Right lobe of liver (tissue), 6 donors: ENCODE results near the gene UQCR11. TPM values are rescaled to one million over a fixed set of nuclear protein-coding genes. Genes with fewer than 3 reads are reported as not detected.

Experiments
- ATAC-seq, 4 donors: fragments of 200-7000 bp; cut with Tn5 transposase; one replicate each; pipeline ENCODE4 v1.9.1; 2020; ENCODE audit warnings: mild to moderate bottlenecking in 4 of 4, moderate library complexity in 4 of 4
- DNase-seq, 3 donors: peaks; one replicate each; pipeline ENCODE4 v3.0.0-alpha.2; 2020
- H3K27ac ChIP-seq, 3 donors: fragments of 200-600 bp; one replicate each; pipeline ENCODE4 v1.8.0; 2022
- H3K27me3 ChIP-seq, 2 donors: fragments of 200-600 bp; one replicate each; pipeline ENCODE4 v1.8.0; 2022
- H3K36me3 ChIP-seq, 4 donors: fragments of 200-600 bp; sonication (generic) in 1 of 4; one replicate each; pipeline versions ENCODE4 v1.5.1 to v1.8.0; 2017 to 2022; ENCODE audit warnings: control low read depth in 1 of 4
- H3K4me1 ChIP-seq, 4 donors: fragments of 200-600 bp; sonication (generic) in 1 of 4; one replicate each; pipeline versions ENCODE4 v1.5.1 to v1.8.0; 2017 to 2022; ENCODE audit warnings: control low read depth in 1 of 4
- H3K4me3 ChIP-seq, 3 donors: fragments of 200-600 bp; one replicate each; pipeline ENCODE4 v1.8.0; 2022
- H3K9me3 ChIP-seq, 4 donors: fragments of 200-600 bp; sonication (generic) in 1 of 4; one replicate each; pipeline versions ENCODE4 v1.5.1 to v1.8.0; 2017 to 2022; ENCODE audit warnings: control low read depth in 1 of 4
- CTCF ChIP-seq, 4 donors: fragments of 200-600 bp in 3 of 4; fragments of 450-650 bp in 1 of 4; IDR thresholded peaks; one replicate each; pipeline versions ENCODE4 v1.5.1 to v1.8.0; 2016 to 2022; ENCODE audit warnings: antibody characterized with exemption in 4 of 4, mild to moderate bottlenecking in 2 of 4
- POLR2A ChIP-seq: fragments of 450-650 bp; IDR thresholded peaks from one replicate; pipeline ENCODE4 v1.6.1; 2017; ENCODE audit warnings: antibody characterized with exemption, mild to moderate bottlenecking
- WGBS: methylation state at CpG from one replicate; pipeline ENCODE4 v1.1.6; 2018; ENCODE audit warnings: low coverage, low lambda C conversion rate; ENCODE audit not compliant: insufficient coverage; ENCODE audit errors: missing lambda C conversion rate; 5-methylcytosine and 5-hydroxymethylcytosine counted together
- intact Hi-C, 2 donors: fragments of 100-400 bp; cut with DNase I; formaldehyde crosslinking; loops; one replicate each; pipeline versions ENCODE4 v1.11.2 to v1.14.1; 2022
- total RNA-seq, 6 experiments: library from RNA; depleted of rRNA in 2 of 6; stranded (reverse); fragments of >200 nt in 2 of 6; fragmentation: NEBNext Ultra II Directional in 3 of 6; extraction: Animal tissue kit (Norgen Biotek cat#: 25700) in 3 of 6; gene quantifications; one replicate each; pipeline versions ENCODE4 v1.1.0 to v1.2.4, GENCODE V29; 2016 to 2023
- donor health status: DM: no; HTN: yes; CAD: no.
- donor health status: DM: no; HTN: no; CAD: no.
- donor health status: DM: no; HTN: no; CAD: no.
- donor health status: DM: no; HTN: yes; CAD: no.
- donor health status: DM: no; HTN: yes; CAD: no.

Gene UQCR11
- total RNA-seq, 6 experiments from 2014 or later: 59.6 to 202 (median 172) TPM

GRCh38 chr19:1575323-1576241 lies 29.7 kb downstream of the UQCR11 start:
- H3K4me1 ChIP-seq: no peaks in the 10 kb centered on the region
- H3K36me3 ChIP-seq: peaks cover 0 to 22% (median 0%) of the 10 kb centered on the region in 4 donors
- TF ChIP-seq POLR2A (no peak), CTCF (IDR thresholded peaks at IDR 0.05) (no peak)
- ATAC-seq (peak in 3 of 4 donors; percentile 3 to 19 (median 4)), DNase-seq (no peak)
- no peaks in the 10 kb centered on the region for H3K9me3 ChIP-seq
- WGBS: 83% methylated on average over 9 of the region's 22 CpGs
- intact Hi-C loops: no loop called here
- no peak overlapping the region for H3K27ac ChIP-seq
- no peaks in the 10 kb centered on the region for H3K27me3 ChIP-seq
- H3K4me3 ChIP-seq: no peak overlapping the region

- DNase-seq: no peak
- intact Hi-C loops: no loop called here
- H3K27me3 ChIP-seq: no peaks in the 10 kb centered on the region
- H3K27ac ChIP-seq: no peak overlapping the region
- H3K4me3 ChIP-seq: no peak overlapping the region
- H3K36me3 ChIP-seq: peaks cover 0 to 11% (median 0%) of the 10 kb centered on the region in 4 donors
- no peaks in the 10 kb centered on the region for H3K4me1 ChIP-seq
- ATAC-seq: no peak
- no peak for TF ChIP-seq POLR2A
- TF ChIP-seq CTCF (IDR thresholded peaks at IDR 0.05): no peak
- no peaks in the 10 kb centered on the region for H3K9me3 ChIP-seq
- 88% methylated on average over 3 of the region's 34 CpGs for WGBS
These were observed 30.7 kb downstream of the UQCR11 start for GRCh38 chr19:1574354-1575136.

- Histone ChIP-seq H3K4me3 (no peak overlapping the region), H3K36me3 (peaks cover 0 to 7% (median 0%) of the 10 kb centered on the region in 4 donors), H3K27me3 (no peaks in the 10 kb centered on the region), H3K27ac (no peak overlapping the region), H3K9me3 (no peaks in the 10 kb centered on the region), H3K4me1 (peaks cover 0 to 3% (median 0%) of the 10 kb centered on the region in 4 donors)
- DNase-seq (no peak), ATAC-seq (no peak)
- no peak for TF ChIP-seq POLR2A
- TF ChIP-seq CTCF (IDR thresholded peaks at IDR 0.05): no peak
- intact Hi-C loops: no loop called here
- WGBS: 83% methylated on average over 9 of the region's 9 CpGs
These were observed 32.5 kb downstream of the UQCR11 start for GRCh38 chr19:1572795-1573194.

GRCh38 chr19:1571358-1571757 lies 33.9 kb downstream of the UQCR11 start:
- Histone ChIP-seq H3K27ac (no peak overlapping the region), H3K27me3 (no peaks in the 10 kb centered on the region), H3K36me3 (no peaks in the 10 kb centered on the region), H3K9me3 (no peaks in the 10 kb centered on the region), H3K4me3 (no peak overlapping the region), H3K4me1 (peaks cover 0 to 3% (median 0%) of the 10 kb centered on the region in 4 donors)
- no peak for ATAC-seq
- intact Hi-C loops: no loop called here
- no peak for DNase-seq
- TF ChIP-seq POLR2A (no peak), CTCF (IDR thresholded peaks at IDR 0.05) (no peak)
- 90% methylated on average over 12 of the region's 12 CpGs for WGBS
